ENCODE data around the gene C22orf39. TPM values are rescaled to one million over a fixed set of nuclear protein-coding genes. Genes with fewer than 3 reads are reported as not detected.
"Not testable (repeated sequence)": the region's sequence is repeated elsewhere in the genome, so short reads cannot be mapped to it uniquely, and the experiment has no call there.

The C22orf39 gene
- total RNA-seq, 1 donor from 2014 or later, result 36.4 TPM

DNA sequence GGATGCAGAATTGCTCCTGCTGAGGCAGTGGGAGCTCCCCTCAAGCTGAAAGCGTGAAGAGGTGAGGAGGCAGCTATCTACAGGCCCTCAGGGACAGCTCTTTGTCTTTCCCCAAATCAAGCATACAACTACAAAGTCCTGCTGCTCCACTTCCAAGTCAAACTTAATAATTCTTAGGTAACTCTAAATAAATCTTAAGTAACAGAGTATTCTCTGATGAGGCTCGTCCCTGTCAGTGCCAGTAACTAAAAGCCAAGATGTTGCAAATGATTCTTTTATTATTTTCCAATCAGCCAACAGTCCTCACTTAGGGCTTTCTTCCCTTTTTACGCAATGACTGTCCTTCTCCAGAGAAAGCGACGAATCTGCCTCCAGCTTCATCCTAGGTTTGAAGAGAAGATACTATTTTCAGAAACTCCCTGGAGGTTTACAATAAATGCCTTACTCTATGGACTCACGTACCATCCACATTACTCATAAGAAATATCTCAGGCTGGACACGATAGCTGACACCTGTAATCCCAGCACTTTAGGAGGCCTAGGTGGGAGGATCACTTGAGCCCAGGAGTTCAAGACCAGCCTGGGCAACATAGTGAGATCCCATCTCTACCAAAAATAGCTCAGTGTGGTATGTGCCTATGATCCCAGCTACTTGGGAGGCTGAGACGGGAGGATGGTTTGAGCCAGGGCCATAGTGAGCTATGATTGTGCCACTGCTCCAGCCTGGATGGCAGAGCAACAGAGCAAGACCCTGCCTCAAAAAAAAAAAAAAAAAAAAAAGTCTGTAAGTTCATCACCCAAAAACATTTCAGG, 3.1 kb upstream of the C22orf39 start:
- DNase-seq (no peak), ATAC-seq (no peak)
- intact Hi-C loops (cut with DNase I), result no loop called here
- H3K4me1 ChIP-seq, result peaks cover 25% of the 10 kb centered on the region
- TF ChIP-seq, protein P1, sequence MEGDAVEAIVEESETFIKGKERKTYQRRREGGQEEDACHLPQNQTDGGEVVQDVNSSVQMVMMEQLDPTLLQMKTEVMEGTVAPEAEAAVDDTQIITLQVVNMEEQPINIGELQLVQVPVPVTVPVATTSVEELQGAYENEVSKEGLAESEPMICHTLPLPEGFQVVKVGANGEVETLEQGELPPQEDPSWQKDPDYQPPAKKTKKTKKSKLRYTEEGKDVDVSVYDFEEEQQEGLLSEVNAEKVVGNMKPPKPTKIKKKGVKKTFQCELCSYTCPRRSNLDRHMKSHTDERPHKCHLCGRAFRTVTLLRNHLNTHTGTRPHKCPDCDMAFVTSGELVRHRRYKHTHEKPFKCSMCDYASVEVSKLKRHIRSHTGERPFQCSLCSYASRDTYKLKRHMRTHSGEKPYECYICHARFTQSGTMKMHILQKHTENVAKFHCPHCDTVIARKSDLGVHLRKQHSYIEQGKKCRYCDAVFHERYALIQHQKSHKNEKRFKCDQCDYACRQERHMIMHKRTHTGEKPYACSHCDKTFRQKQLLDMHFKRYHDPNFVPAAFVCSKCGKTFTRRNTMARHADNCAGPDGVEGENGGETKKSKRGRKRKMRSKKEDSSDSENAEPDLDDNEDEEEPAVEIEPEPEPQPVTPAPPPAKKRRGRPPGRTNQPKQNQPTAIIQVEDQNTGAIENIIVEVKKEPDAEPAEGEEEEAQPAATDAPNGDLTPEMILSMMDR (IDR thresholded peaks at IDR 0.05), result no peak
- H3K9me3 ChIP-seq, result no peaks in the 10 kb centered on the region
- no peaks in the 10 kb centered on the region for H3K27me3 ChIP-seq (ENCODE audit: low read depth)
- no peak overlapping the region for H3K27ac ChIP-seq
- peaks cover 53% of the 10 kb centered on the region for H3K36me3 ChIP-seq
- H3K4me3 ChIP-seq, result no peak overlapping the region

GRCh38 chr22:19449422-19449767, 1.9 kb upstream of the C22orf39 start:
- H3K27me3 ChIP-seq (ENCODE audit: low read depth), result no peaks in the 10 kb centered on the region
- no peak overlapping the region for H3K4me3 ChIP-seq
- TF ChIP-seq, protein P1 (IDR thresholded peaks at IDR 0.05), result no peak
- intact Hi-C loops (cut with DNase I), result no loop called here
- ATAC-seq, result no peak
- DNase-seq, result no peak
- no peaks in the 10 kb centered on the region for H3K9me3 ChIP-seq
- no peak overlapping the region for H3K27ac ChIP-seq
- peaks cover 29% of the 10 kb centered on the region for H3K4me1 ChIP-seq
- H3K36me3 ChIP-seq, result peaks cover 42% of the 10 kb centered on the region

GRCh38 chr22:19448739-19449421, 1.4 kb upstream of the C22orf39 start:
- H3K27ac ChIP-seq, result no peak overlapping the region
- DNase-seq (no peak), ATAC-seq (no peak)

DNA sequence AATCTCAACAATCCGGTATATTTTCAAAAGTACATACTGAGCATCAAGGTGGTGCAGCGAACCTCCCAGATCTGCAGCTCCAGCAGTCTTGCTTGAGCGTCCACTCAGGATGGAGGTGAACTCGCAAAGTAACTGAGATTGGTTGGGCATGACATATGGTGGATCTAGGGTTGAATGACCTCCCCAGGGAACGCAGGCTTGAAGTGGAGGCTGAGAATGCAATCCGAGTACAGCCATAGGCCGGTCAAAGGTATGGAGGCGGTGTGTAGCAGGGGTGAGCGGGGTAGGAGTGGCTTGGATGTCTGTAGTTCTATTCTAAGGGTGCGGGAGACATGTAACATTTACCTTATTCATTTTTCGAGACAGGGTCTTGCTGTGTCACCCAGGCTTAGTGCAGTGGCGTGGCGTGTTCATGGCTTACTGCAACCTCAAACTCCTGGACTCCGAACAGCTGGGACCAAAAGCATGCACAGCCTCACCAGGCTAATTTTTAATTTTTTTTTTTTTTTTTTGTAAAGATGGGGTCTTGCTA, 631 bp upstream of the C22orf39 start:
- Histone ChIP-seq H3K36me3 (peaks cover 41% of the 10 kb centered on the region), H3K27ac (peak overlapping the region; percentile 89), H3K4me3 (peak overlapping the region; percentile 76), H3K27me3 (ENCODE audit: low read depth) (no peaks in the 10 kb centered on the region), H3K9me3 (no peaks in the 10 kb centered on the region), H3K4me1 (peaks cover 33% of the 10 kb centered on the region)
- TF ChIP-seq, protein P1 (IDR thresholded peaks at IDR 0.05), result no peak
- intact Hi-C loops (cut with DNase I), result no loop called here
- ATAC-seq (peak; percentile 50 to 68), DNase-seq (no peak)

More at GRCh38 chr22:19448739-19449421, 1.4 kb upstream of the C22orf39 start:
- TF ChIP-seq, protein P1 (IDR thresholded peaks at IDR 0.05), result no peak
- Histone ChIP-seq H3K4me3 (no peak overlapping the region), H3K9me3 (no peaks in the 10 kb centered on the region), H3K27me3 (ENCODE audit: low read depth) (no peaks in the 10 kb centered on the region), H3K4me1 (peaks cover 30% of the 10 kb centered on the region), H3K36me3 (peaks cover 42% of the 10 kb centered on the region)
- intact Hi-C loops (cut with DNase I), result no loop called here

DNA sequence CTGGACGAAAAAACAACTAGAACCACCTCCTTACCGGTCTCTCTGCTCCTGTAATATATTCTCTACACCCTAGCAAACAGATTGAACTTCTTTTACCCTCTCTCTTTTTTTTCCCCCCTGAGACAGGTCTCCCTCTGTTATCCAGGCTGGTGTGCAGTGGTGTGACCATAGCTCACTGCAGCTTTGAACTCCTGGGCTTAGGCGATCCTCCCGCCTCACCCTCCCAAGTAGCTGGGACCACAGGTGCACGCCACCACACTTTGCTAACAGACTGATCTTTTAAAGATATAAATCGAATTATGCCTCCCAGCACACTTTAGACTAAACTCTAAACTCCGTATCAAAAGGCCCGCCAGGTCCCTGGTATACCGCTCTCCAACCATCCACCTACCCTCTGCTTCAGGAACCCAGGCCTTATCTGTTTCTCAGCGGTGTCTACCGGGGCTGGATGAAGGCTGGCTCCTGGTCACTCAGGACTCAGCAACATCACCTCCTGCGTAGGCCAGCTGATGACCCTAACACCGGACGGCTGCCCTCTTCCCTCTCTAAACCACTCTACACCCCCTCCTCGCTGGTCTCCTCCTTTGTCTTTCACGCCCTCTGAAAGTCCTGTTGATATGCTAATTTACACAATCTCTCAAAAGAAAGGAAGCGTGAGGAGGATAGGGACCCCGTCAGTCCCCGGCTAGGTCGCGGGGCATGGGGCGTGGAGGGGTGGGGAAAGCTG, 745 bp downstream of the C22orf39 start:
- H3K4me3 ChIP-seq, result peak overlapping the region; percentile 76
- DNase-seq, result no peak
- TF ChIP-seq, protein P1 (IDR thresholded peaks at IDR 0.05), result no peak
- intact Hi-C loops (cut with DNase I), result no loop called here
- H3K36me3 ChIP-seq, result peaks cover 38% of the 10 kb centered on the region
- no peaks in the 10 kb centered on the region for H3K9me3 ChIP-seq
- H3K27me3 ChIP-seq (ENCODE audit: low read depth), result no peaks in the 10 kb centered on the region
- H3K4me1 ChIP-seq, result peaks cover 33% of the 10 kb centered on the region
- peak; percentile 30 to 50 for ATAC-seq
- H3K27ac ChIP-seq, result peak overlapping the region; percentile 89

DNA sequence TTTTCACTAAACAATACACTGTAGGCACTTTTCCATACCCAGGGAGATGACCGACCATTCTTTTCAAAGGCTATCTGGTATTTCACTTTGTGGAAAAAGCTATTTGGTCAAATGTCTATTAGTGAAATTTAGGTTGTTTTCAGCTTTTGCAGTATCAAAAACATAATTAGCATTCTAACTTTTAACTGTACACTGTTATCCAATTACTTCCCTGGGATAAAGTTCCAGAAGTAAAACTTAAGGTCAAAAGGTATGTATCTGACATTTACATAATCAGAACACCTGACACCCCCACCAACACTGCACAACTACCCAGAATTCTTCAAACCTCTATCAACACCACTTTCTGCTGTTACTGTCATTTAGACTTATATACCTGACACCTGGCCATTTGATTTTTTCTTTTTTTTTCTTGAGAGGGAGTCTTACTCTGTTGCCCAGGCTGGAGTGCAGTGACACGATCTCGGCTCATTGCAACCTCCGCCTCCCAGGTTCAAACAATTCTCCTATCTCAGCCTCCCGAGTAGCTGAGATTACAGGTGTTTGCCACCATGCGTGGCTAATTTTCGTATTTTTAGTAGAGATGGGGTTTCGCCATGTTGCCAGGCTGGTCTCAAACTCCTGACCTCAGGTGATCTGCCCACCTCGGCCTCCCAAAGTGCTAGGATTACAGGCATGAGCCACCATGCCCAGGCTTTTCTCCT, 2.1 kb downstream of the C22orf39 start:
- H3K9me3 ChIP-seq; H3K27me3 ChIP-seq (ENCODE audit: low read depth); intact Hi-C loops (cut with DNase I); ATAC-seq; H3K4me3 ChIP-seq; DNase-seq; H3K27ac ChIP-seq: not testable (repeated sequence)
- peaks cover 26% of the 10 kb centered on the region for H3K36me3 ChIP-seq
- H3K4me1 ChIP-seq, result peaks cover 33% of the 10 kb centered on the region

Measured in lower lobe of right lung (tissue), 2 donors.